OCI-LY7 (cell line): Measurements from ENCODE around the gene OPCML.

Experiments used
- EZH2phosphoT487 ChIP-seq: fragments of 200-600 bp; sonication (generic); IDR thresholded peaks from 2 replicates; pipeline ENCODE4 v1.6.1; 2018; ENCODE audit warnings: low read depth, borderline replicate concordance, mild to moderate bottlenecking, mixed run types, antibody characterized with exemption, low read length, moderate library complexity, mixed read lengths
- TF ChIP-seq, protein P1 (sequence below): fragments of 200-600 bp; sonication (generic); conservative IDR thresholded peaks from 2 replicates; pipeline ENCODE4 v1.5.1; 2014; ENCODE audit warnings: mild to moderate bottlenecking, antibody characterized with exemption, low read length, moderate library complexity, mixed read lengths

DNA sequence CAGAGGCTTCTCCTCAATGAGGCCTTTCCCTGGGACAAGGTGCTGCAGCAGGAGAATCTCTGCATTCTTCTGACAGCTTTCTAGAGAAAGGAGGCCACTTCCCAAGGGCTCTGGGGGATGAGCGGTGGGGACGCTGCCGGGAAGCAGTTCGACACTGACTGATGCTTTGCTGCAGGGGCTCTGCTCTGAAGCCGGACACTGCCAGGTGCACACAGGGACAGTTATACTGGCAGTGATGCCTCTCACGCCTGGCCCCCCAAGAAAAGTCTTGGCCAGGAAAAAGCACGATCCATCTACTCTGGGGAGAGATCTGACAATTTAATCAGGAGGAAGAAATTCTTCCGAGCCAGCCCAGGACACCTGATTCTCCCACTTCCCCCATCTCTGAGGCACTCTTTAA, 456.9 kb downstream of the OPCML start:
- TF ChIP-seq, protein P1, sequence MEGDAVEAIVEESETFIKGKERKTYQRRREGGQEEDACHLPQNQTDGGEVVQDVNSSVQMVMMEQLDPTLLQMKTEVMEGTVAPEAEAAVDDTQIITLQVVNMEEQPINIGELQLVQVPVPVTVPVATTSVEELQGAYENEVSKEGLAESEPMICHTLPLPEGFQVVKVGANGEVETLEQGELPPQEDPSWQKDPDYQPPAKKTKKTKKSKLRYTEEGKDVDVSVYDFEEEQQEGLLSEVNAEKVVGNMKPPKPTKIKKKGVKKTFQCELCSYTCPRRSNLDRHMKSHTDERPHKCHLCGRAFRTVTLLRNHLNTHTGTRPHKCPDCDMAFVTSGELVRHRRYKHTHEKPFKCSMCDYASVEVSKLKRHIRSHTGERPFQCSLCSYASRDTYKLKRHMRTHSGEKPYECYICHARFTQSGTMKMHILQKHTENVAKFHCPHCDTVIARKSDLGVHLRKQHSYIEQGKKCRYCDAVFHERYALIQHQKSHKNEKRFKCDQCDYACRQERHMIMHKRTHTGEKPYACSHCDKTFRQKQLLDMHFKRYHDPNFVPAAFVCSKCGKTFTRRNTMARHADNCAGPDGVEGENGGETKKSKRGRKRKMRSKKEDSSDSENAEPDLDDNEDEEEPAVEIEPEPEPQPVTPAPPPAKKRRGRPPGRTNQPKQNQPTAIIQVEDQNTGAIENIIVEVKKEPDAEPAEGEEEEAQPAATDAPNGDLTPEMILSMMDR, result no peak
- TF ChIP-seq EZH2phosphoT487, result no peak
